HuH-7.5 (cell line): ENCODE measurements around the gene C2CD2L.
"Not testable (repeated sequence)": the region's sequence is repeated elsewhere in the genome, so short reads cannot be mapped to it uniquely, and the experiment has no call there.

ENCODE experiments used
- DNase-seq: peaks from one replicate; pipeline ENCODE4 v3.0.0; 2011; ENCODE audit warnings: low spot score

Gene C2CD2L

DNA sequence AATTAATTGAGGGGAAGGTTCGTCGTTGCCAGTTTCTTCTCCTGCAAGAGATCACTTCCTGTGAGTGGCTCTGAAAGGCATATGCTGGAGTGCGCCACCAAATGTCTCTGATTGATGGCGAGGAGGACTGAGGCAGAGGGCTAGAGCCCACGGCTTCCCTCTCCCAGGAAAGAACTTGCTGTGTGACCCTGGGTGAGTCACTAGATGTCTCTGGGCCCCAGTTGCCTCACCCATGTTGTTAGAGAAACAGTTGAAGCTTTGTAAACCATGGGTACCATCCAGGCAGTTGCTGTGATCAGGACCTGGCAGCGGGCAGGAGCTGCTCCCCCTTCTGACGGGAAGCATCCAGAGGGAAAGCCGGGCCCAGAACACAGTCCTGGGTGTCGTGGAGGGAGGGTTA, 44.9 kb downstream of the C2CD2L start:
- no peak for DNase-seq

DNA sequence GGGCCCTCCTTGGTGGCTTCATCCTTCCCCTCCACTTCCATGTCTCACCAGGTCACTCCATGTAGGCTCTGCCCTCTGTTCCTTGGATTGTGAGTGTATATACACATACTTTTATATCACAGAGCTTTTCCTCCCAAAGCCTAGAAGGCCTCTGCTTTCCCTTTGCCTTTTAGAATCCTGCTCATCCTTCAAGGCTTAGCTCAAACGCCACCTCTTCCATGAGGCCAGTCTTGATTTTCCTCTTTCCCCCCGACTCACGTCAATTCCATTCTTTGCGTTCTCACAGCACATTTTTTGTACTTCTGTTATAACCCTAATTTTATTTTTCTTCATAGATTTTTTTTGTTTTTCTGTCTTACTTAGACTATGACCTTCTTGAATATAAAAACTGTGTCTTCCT, 45.5 kb downstream of the C2CD2L start:
- DNase-seq = no peak

DNA sequence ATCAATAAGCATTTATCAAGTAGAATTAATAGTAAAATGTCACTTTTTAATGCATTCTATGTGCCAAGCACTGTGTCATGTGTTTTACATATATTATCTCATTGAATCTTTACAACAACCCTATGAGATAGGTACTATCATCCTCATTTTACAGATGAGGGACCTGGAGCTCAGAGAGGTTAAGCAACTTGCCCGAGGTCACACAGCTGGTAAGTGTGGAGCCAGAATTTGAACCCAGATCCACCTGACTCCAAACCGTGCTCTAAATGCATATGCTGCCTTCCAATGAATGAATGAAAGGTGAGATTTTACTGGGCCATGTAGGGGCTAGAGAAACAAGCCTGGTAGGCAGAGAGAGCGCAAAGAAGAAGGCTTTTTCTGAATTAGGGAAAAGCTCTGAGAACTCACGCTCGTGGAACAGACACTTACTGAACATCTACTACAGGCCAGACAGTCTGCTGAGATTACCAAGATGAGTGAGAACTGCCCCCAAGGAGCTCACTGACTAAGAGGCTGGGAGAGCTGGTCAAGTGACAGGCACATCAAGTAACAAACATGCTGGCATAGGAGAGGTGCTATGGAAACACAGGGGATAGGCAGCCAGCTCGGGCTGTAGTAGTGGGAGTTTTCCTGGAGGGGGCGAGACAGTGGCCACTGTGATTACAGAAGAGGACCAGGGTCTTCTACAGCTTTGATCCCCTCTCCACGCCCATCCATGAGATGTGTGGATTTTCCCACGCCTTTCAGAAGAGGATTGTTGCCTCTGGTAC, 46.1 kb downstream of the C2CD2L start:
- DNase-seq = no peak

GRCh38 chr11:119154178-119154577, 47.0 kb downstream of the C2CD2L start:
- no peak for DNase-seq

GRCh38 chr11:119155733-119156492, 48.8 kb downstream of the C2CD2L start:
- DNase-seq = peak; percentile 50

- DNase-seq = no peak
These were observed 49.4 kb downstream of the C2CD2L start for GRCh38 chr11:119156496-119156895.

DNA sequence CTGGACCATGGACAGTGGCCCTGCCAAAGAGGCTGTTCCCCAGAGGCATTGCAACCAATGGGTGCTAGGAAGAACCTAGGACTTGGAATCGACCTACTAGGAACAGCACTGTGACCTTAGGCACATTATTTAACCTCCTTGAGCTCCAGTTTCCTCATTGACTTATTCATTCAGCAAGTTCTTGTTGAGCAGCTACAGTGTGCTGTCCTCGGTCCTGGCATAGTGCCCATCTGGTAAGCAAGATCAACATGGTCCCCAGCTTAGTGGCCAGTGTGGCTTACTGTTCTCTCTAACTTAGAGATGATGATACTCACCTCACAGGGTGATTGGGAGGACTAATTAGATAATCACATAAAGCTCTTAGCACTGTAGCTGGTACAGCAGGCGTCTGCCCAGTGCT, 49.9 kb downstream of the C2CD2L start:
- no peak for DNase-seq

GRCh38 chr11:119158467-119158866, 51.3 kb downstream of the C2CD2L start:
- DNase-seq = no peak

DNA sequence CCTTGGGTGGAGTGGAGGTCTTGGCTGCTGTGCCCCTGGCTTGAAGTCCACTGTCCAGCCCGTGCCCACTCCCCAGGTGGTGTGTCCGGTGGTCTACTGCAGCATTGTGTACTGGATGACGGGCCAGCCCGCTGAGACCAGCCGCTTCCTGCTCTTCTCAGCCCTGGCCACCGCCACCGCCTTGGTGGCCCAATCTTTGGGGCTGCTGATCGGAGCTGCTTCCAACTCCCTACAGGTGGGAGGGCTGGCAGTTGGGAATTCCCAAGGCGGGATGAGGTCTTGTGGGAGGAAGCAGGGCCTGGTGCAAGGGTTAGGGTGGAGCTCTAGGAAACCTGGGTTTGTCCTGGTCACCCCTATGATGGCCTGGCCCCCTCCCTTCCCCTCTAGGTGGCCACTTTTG, 53.0 kb downstream of the C2CD2L start:
- no peak for DNase-seq

GRCh38 chr11:119161871-119162270, 54.7 kb downstream of the C2CD2L start:
- no peak for DNase-seq

- DNase-seq = no peak
These were observed 59.4 kb downstream of the C2CD2L start for GRCh38 chr11:119166368-119167076.

DNA sequence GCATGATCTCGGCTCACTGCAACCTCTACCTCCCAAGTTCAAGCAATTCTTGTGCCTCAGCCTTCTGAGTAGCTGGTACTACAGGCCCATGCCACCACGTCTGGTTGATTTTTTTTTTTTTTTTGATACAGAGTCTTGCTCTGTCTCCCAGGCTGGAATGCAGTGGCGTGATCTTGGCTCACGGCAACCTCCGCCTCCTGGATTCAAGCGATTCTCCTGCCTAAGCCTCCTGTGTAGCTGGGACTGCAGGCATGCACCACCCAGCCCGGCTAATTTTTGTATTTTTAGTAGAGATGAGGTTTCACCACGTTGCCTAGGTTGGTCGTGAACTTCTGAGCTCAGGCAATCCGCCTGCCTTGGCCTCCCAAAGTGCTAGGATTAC, 59.9 kb downstream of the C2CD2L start:
- not testable (repeated sequence) for DNase-seq

- no peak for DNase-seq
These were observed 60.8 kb downstream of the C2CD2L start for GRCh38 chr11:119167933-119168332.
